Body of pancreas (tissue), 4 donors: Measurements from ENCODE around the gene IKZF4. TPM values are rescaled to one million over a fixed set of nuclear protein-coding genes. Genes with fewer than 3 reads are reported as not detected.

Experiments
- ATAC-seq: fragments of 150-250 bp; one replicate; pipeline ENCODE4 v1.9.1; 2016
- DNase-seq, 4 donors: peaks; one replicate each; pipeline ENCODE4 v3.0.0-alpha.2; 2019
- H3K27ac ChIP-seq, 4 donors: fragments of 200-600 bp; sonication (generic); 1 replicate in 3 of 4; 2 replicates in 1 of 4; pipeline versions ENCODE4 v1.5.1 to v1.6.1; 2016 to 2019; ENCODE audit warnings: mild to moderate bottlenecking in 1 of 4, mixed read lengths in 1 of 4, moderate library complexity in 1 of 4
- H3K27me3 ChIP-seq, 2 donors: fragments of 200-600 bp; sonication (generic); one replicate each; pipeline ENCODE4 v1.6.0; 2016; ENCODE audit warnings: mild to moderate bottlenecking in 1 of 2
- H3K36me3 ChIP-seq, 2 donors: fragments of 200-600 bp; sonication (generic); replicated peaks in 1 of 2; 2 replicates each; pipeline ENCODE4 v1.5.1; 2016; ENCODE audit warnings: low read depth in 2 of 2; ENCODE audit not compliant: insufficient read depth in 1 of 2
- H3K4me1 ChIP-seq: fragments of 200-600 bp; sonication (generic); one replicate; pipeline ENCODE4 v1.6.0; 2016
- H3K4me3 ChIP-seq, 2 donors: fragments of 200-600 bp; sonication (generic); 1 replicate in 1 of 2; 2 replicates in 1 of 2; pipeline ENCODE4 v1.5.1; 2016 to 2019
- H3K9me3 ChIP-seq, 3 donors: fragments of 200-600 bp; sonication (generic); 1 replicate in 2 of 3; 2 replicates in 1 of 3; pipeline ENCODE4 v1.5.1; 2016
- CTCF ChIP-seq, 7 experiments: fragments of 450-650 bp in 4 of 7; fragments of 200-600 bp in 3 of 7; sonication (generic) in 3 of 7; IDR thresholded peaks; one replicate each; pipeline ENCODE4 v1.5.1; 2016 to 2019; ENCODE audit warnings: antibody characterized with exemption in 7 of 7
- POLR2A ChIP-seq, 3 donors: fragments of 450-650 bp; IDR thresholded peaks; one replicate each; pipeline ENCODE4 v1.6.1; 2016; ENCODE audit warnings: antibody characterized with exemption in 3 of 3, mild to moderate bottlenecking in 2 of 3
- WGBS, 2 donors: methylation state at CpG; one replicate each; pipeline ENCODE4 v1.1.5; 2017; 5-methylcytosine and 5-hydroxymethylcytosine counted together
- intact Hi-C: fragments of 100-400 bp; cut with DNase I; formaldehyde crosslinking; loops from one replicate; pipeline ENCODE4 v1.15.1; 2023
- total RNA-seq, 2 donors: library from RNA; depleted of rRNA; stranded (reverse); fragments of >200 nt; gene quantifications; one replicate each; pipeline ENCODE4 v1.1.0, GENCODE V29; 2016

IKZF4 gene
- total RNA-seq, 2 donors from 2014 or later: 2.6 to 7.6 TPM

DNA sequence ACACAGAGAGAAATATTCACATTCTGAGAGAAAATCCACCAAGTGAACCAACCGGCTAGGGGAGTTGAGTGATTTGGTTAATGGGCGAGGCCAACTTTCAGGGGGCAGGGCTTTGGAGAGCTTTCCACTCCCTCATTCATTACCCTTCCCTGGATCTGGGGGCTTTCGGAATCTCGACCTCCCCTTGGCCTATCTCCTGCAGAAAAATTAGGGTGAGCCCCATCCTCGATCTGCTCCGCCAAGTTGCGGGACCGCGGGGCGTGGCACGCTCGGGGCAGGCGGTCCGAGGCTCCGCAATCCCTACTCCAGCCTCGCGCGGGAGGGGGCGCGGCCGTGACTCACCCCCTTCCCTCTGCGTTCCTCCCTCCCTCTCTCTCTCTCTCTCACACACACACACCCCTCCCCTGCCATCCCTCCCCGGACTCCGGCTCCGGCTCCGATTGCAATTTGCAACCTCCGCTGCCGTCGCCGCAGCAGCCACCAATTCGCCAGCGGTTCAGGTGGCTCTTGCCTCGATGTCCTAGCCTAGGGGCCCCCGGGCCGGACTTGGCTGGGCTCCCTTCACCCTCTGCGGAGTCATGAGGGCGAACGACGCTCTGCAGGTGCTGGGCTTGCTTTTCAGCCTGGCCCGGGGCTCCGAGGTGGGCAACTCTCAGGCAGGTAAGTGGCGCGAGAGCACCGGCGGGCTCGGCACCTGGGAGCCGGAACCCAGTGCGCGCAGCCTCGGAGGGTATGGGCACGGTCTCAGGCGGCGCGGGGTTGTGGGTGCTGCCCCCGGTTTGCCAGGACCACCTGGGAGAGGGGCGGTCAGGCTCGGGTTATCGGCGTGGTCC is 59.1 kb downstream of the IKZF4 start, which contains the start of gene ERBB3:
Gene ERBB3 (plus strand): TSS at position 443 of the 833 bp plus-strand sequence. CDS start 136 bp downstream, at position 579.
- Histone ChIP-seq H3K27me3 (no peaks in the 10 kb centered on the region), H3K27ac (peak within 1 kb of the TSS; percentile 95 to 98 (median 98)), H3K4me1 (peaks cover 53% of the 10 kb centered on the region), H3K9me3 (no peaks in the 10 kb centered on the region), H3K36me3 (peaks cover 0 to 3% of the 10 kb centered on the region in 2 donors), H3K4me3 (peak within 1 kb of the TSS; percentile 58 to 84)
- peak; percentile 89 to 92 (median 92) for DNase-seq
- peak; percentile 84 for ATAC-seq
- intact Hi-C loops: no loop called here
- TF ChIP-seq CTCF (IDR thresholded peaks at IDR 0.05) (peak in 6 of 7 experiments; percentile 9 to 66 (median 49)), POLR2A (IDR thresholded peaks at IDR 0.05) (peak; percentile 92 to 97 (median 95))
- WGBS, 2 donors: 0 to 1% methylated on average over 32 to 59 of the region's 59 CpGs

- H3K4me1 ChIP-seq: peaks cover 58% of the 10 kb centered on the region
- peak; percentile 31 for ATAC-seq
- DNase-seq: peak; percentile 71 to 82 (median 78)
- peaks cover 0 to 4% of the 10 kb centered on the region in 2 donors for H3K36me3 ChIP-seq
- H3K27ac ChIP-seq: peak overlapping the region; percentile 95 to 98 (median 98)
- H3K4me3 ChIP-seq: peak overlapping the region; percentile 58 to 84
- no peaks in the 10 kb centered on the region for H3K27me3 ChIP-seq
- TF ChIP-seq POLR2A (IDR thresholded peaks at IDR 0.05): peak; percentile 19 to 30 (median 27)
- peak in 2 of 7 experiments; percentile 7 to 10 for TF ChIP-seq CTCF (IDR thresholded peaks at IDR 0.05)
- intact Hi-C loops: no loop called here
- 1 to 8% methylated on average over 11 to 20 of the region's 20 CpGs for WGBS, 2 donors
- no peaks in the 10 kb centered on the region for H3K9me3 ChIP-seq
Measured at GRCh38 chr12:56080556-56081138, 59.8 kb downstream of the IKZF4 start.

DNA sequence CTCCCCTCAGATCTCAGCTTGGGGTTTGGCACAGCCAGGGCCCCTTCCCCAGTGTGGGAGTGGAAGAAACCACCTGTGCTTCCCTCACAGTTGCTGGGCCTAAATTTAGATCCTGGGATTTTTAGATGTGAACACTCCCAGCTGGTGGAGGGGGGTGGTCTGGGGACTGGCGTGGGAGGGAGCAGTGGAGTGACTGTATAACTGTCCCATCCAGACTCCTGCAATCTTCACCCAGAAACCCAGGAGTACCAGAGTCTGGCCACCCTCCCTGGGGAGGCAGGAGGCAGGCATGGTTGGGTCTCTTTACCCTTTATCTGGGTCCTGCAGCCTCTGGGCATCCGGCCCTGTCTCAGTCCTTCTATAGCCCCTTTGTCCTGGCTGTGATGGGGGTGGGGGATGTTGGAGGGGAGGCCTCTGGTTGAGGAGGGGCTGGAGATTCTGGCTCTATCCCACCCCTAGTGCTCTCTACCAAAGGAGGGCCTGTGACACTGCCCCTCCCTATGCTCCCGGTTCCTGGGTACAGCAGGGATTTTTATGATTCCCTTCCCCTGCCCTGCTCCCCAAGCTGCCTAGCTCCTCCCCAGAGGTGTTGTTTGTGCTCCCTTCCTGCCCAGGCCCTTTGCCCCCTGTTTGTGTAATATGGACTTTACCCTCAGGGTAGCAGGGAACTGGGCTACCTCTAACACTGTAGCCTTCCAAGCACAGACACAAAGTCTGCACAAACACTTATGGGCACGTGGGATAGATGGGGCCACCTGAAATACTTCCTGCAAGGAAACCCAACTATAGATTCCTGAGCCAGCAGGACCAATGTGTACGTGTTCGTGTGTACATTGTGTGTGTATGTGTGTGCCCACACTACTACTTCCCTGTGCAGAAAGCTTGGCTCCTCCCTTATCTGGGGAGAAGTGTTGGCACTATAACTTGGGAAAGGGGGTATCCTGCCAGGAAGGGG is 60.8 kb downstream of the IKZF4 start:
- Histone ChIP-seq H3K9me3 (no peaks in the 10 kb centered on the region), H3K36me3 (peaks cover 0 to 4% of the 10 kb centered on the region in 2 donors), H3K4me3 (peak overlapping the region in 1 of 2 donors; percentile 84), H3K27ac (peak overlapping the region; percentile 95 to 98 (median 98)), H3K27me3 (no peaks in the 10 kb centered on the region), H3K4me1 (peaks cover 68% of the 10 kb centered on the region)
- ATAC-seq: peak; percentile 33
- TF ChIP-seq CTCF (IDR thresholded peaks at IDR 0.05) (no peak), POLR2A (IDR thresholded peaks at IDR 0.05) (peak; percentile 45 to 57 (median 47))
- WGBS, 2 donors: 7 to 9% methylated on average over 5 to 6 of the region's 6 CpGs
- intact Hi-C loops: no loop called here
- DNase-seq: peak; percentile 68 to 87 (median 81)

GRCh38 chr12:56082382-56082781 is 61.5 kb downstream of the IKZF4 start:
- no peak for TF ChIP-seq POLR2A (IDR thresholded peaks at IDR 0.05)
- no peak for TF ChIP-seq CTCF (IDR thresholded peaks at IDR 0.05)
- DNase-seq: no peak
- no peak for ATAC-seq
- Histone ChIP-seq H3K4me3 (no peak overlapping the region), H3K27me3 (no peaks in the 10 kb centered on the region), H3K36me3 (peaks cover 0 to 4% of the 10 kb centered on the region in 2 donors), H3K27ac (peak overlapping the region; percentile 95 to 98 (median 98)), H3K4me1 (peaks cover 75% of the 10 kb centered on the region), H3K9me3 (no peaks in the 10 kb centered on the region)
- 22 to 33% methylated on average over 2 of the region's 2 CpGs for WGBS, 2 donors
- intact Hi-C loops: no loop called here
